ENCODE measurements around the gene MVB12A. TPM values are rescaled to one million over a fixed set of nuclear protein-coding genes. Genes with fewer than 3 reads are reported as not detected.

Gene MVB12A
- total and polyA plus RNA-seq, 9 of the 15 experiments (the other 6 are each of a cell fraction or from before 2014, with no cell fraction given): 1.2 to 46.2 (median 22.4) TPM

DNA sequence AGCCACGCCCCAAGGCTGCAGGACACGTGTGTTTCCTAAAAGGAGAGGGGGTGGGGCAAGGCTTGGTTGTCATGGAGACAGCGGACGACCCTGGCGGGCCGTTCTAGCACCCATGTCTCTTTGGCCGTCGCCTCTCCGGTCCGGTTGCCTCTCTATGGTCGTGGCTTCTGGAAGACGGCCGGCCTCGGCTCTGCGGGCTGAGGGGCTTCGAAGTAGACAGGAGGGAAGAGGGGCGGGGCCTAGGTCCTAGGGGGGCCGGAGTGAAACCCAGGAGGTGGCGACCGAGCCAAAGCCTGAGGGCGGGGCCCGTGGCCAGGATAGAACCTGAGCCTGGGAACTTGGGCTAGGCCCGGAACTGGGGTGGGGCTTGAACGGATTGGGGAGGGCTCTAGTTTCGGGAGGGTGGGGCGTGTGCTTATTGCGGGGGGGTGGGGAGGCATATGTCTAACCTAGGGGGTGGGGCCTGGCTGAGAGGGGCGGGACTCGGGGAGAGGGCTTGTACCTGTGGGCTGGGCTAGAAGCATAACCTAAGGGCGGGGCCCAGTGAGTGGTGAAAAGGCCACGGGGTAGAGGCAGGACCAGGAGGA, 49.7 kb downstream of the MVB12A start (continued):
- TF ChIP-seq, protein P1, sequence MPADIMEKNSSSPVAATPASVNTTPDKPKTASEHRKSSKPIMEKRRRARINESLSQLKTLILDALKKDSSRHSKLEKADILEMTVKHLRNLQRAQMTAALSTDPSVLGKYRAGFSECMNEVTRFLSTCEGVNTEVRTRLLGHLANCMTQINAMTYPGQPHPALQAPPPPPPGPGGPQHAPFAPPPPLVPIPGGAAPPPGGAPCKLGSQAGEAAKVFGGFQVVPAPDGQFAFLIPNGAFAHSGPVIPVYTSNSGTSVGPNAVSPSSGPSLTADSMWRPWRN (IDR thresholded peaks at IDR 0.05; ENCODE audit: low read depth): no peak
- TF ChIP-seq DIDO1 (tag; IDR thresholded peaks at IDR 0.05; ENCODE audit: low read depth) (no peak), ZNF239 (CRISPR knock-in tag; IDR thresholded peaks at IDR 0.05) (no peak), FOXK2 (conservative IDR thresholded peaks at IDR 0.05 in 1 of 2, IDR thresholded peaks at IDR 0.05 in 1 of 2; ENCODE audit: low read depth in 2 of 2) (peak in 1 of 2 experiments; percentile 76; a peak in 2 of 4 replicates), SNIP1 (IDR thresholded peaks at IDR 0.05; ENCODE audit: low read depth) (peak; percentile 84), ZNF165 (CRISPR knock-in tag; IDR thresholded peaks at IDR 0.05; ENCODE audit: borderline replicate concordance) (no peak), SMARCB1 (IDR thresholded peaks at IDR 0.05; ENCODE audit: insufficient read length, low read depth) (no peak), KAT2B (IDR thresholded peaks at IDR 0.05; ENCODE audit: low read depth, low read length) (no peak), NFE2 (IDR thresholded peaks at IDR 0.05; ENCODE audit: low read depth) (no peak), TARDBP (IDR thresholded peaks at IDR 0.05) (peak; percentile 36; the same call in 1 of the 2 replicates), TOE1 (IDR thresholded peaks at IDR 0.05; ENCODE audit: borderline replicate concordance) (no peak; the same call in 1 of the 2 replicates), TOE1 (CRISPR knock-in tag; IDR thresholded peaks at IDR 0.05; ENCODE audit: borderline replicate concordance, low read depth) (no peak), HNRNPH1 (optimal IDR thresholded peaks at IDR 0.05; ENCODE audit: low read depth, low read length) (no peak), ZKSCAN1 (IDR thresholded peaks at IDR 0.05; ENCODE audit: low read depth, low read length) (no peak), ETS2 (tag; IDR thresholded peaks at IDR 0.05; ENCODE audit: borderline replicate concordance, poor library complexity, severe bottlenecking) (no peak), MXI1 (IDR thresholded peaks at IDR 0.05; ENCODE audit: low read depth, low read length) (peak; percentile 99), ZNF384 (IDR thresholded peaks at IDR 0.05; ENCODE audit: low read depth, low read length) (no peak), TEAD2 (tag; IDR thresholded peaks at IDR 0.05) (no peak), KLF6 (CRISPR knock-in tag; IDR thresholded peaks at IDR 0.05; ENCODE audit: borderline replicate concordance) (no peak), PHF8 (IDR thresholded peaks at IDR 0.05; ENCODE audit: borderline replicate concordance, low read length) (peak; percentile 52; the same call in 1 of the 2 replicates)
- TF ChIP-seq, protein P2, sequence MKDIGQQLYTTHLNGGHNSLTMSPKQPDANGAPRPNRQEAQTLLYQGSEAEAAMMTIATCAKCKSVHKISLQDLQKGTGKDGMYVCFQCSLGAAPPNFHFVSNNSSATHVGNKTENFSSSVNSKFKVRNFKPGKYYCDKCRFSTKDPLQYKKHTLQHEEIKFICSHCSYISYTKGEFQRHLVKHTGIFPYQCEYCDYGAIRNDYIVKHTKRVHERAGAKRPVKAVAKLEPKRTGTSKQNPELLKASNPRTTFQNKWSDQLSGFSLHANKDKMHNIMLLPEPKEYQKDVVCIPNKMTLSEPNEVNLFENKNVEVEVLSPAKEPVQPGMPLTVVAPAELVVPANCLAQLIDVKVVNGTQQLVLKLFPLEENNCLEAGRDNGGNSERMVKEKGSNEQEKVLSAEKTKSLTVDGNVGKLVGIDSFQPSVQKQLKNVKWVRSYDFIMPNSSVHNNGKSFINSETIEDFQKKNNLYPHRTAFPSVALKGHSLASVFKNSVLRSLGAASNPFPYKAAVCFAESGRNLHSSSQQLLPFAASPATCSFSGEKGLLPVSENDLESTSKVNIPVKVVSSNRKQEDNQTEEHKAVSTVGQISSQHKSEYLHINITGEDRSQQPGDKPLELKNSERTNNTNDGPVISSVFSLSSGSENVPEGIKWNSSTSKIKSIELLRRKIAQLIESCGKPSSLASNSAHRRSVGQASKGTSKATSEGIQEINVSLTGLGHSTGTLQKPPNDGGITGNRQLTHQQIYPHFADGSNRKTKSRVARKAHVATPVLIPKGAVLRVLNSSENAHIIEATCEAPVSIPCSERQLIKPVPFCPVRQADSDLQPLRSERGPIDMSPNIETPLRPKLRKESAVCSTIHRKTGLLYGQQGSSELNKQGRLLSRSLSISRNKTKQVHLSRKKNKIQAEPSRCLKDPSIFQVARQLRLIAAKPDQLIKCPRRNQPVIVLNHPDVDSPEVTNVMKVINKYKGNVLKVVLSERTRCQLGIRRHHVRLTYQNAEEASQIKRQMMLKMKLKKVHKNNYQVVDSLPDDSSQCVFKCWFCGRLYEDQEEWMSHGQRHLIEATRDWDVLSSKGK (CRISPR knock-in tag; IDR thresholded peaks at IDR 0.05): no peak
- TF ChIP-seq, protein P3, sequence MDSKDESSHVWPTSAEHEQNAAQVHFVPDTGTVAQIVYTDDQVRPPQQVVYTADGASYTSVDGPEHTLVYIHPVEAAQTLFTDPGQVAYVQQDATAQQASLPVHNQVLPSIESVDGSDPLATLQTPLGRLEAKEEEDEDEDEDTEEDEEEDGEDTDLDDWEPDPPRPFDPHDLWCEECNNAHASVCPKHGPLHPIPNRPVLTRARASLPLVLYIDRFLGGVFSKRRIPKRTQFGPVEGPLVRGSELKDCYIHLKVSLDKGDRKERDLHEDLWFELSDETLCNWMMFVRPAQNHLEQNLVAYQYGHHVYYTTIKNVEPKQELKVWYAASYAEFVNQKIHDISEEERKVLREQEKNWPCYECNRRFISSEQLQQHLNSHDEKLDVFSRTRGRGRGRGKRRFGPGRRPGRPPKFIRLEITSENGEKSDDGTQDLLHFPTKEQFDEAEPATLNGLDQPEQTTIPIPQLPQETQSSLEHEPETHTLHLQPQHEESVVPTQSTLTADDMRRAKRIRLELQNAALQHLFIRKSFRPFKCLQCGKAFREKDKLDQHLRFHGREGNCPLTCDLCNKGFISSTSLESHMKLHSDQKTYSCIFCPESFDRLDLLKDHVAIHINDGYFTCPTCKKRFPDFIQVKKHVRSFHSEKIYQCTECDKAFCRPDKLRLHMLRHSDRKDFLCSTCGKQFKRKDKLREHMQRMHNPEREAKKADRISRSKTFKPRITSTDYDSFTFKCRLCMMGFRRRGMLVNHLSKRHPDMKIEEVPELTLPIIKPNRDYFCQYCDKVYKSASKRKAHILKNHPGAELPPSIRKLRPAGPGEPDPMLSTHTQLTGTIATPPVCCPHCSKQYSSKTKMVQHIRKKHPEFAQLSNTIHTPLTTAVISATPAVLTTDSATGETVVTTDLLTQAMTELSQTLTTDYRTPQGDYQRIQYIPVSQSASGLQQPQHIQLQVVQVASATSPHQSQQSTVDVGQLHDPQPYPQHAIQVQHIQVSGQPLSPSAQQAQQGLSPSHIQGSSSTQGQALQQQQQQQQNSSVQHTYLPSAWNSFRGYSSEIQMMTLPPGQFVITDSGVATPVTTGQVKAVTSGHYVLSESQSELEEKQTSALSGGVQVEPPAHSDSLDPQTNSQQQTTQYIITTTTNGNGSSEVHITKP (IDR thresholded peaks at IDR 0.05; ENCODE audit: partially characterized antibody): peak; percentile 11
